HG03175 (cell line): Measurements from ENCODE around the gene SMG7.
A peak's percentile ranks its signal among the peaks of the same experiment; 100 is the strongest.

Experiments
- ATAC-seq: cut with Tn5 transposase; IDR thresholded peaks from one replicate; pipeline ENCODE4 v1.9.1; 2021; ENCODE audit warnings: mild to moderate bottlenecking, moderate library complexity; ENCODE audit not compliant: unreplicated experiment

Gene SMG7

DNA sequence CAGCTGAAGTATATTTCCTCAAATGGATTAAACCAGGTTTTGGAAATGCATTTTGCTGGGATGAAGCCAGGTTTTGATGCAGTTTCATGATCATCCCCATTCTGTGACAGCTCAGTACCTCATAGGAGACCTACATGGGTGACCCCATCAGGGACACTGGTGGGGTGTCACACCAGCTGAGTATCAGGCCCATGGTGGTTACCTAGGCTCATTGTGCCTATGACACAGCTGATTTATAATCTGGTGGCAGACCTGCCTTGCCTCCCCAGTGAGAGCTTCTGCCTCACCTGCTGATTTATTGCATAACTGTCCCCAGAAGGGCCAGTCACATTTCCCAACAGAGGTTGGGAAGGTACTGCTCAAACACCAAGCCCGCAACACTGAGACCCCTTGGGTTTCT, 114.2 kb downstream of the SMG7 start:
- no peak for ATAC-seq

DNA sequence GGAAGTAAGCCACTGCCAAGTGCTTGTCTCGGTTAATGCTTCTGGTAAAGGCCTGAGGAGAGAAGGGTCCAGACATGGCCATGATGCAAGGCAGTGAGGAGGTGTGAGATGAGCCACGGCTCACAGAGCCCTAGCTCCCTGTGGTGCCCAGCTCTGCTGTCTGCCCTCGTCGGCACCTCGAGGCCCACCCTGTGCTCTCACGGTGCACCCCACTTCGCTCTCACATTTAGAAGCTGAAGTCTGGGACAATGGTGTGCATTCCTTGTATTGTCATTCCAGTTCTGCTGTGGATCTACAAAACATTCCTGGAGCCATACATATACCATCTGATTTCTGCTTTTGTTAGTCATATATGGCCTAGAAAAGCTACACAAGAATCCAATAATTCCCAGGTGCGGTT, 114.6 kb downstream of the SMG7 start:
- no peak for ATAC-seq

DNA sequence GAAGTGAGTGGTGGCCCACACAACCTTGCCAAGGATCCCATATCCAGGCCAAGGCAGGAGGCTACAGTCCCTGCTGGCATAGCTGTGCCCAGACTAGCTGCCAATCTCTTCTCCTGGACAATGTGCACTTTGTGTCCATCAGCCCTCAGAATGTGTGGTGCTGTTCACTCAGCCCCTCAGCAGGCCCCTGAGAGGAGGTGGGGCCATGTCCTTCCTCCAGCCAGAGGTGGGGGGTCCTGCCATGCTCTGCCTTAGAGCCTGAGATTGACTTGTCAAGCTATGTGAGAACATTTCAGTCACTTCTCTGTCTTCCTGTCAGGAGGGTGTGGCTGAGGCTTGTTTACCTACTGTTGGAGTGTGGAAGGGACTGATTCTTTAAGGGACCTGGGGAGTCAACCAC, 116.5 kb downstream of the SMG7 start:
- no peak for ATAC-seq

- no peak for ATAC-seq
Observed at GRCh38 chr1:183589384-183589783, 117.1 kb downstream of the SMG7 start.

DNA sequence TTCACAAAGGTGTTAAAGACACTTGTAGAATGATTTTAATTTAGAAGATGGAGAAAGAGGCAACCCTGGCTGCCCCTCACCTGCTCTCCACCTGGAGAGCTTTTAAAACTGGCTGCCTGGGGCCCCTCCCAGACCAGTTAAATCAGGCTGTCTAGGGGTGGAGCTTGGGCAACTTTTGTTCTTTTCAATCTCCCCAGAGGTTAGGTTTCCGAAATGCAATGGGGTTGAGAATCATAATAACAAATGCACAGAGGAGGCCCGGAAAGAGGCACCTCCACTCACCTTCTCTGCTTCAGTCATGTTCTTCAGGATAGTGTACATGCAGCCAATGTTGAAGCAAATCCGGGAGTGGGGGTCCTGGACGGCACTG, 117.6 kb downstream of the SMG7 start:
- peak; percentile 19 for ATAC-seq

DNA sequence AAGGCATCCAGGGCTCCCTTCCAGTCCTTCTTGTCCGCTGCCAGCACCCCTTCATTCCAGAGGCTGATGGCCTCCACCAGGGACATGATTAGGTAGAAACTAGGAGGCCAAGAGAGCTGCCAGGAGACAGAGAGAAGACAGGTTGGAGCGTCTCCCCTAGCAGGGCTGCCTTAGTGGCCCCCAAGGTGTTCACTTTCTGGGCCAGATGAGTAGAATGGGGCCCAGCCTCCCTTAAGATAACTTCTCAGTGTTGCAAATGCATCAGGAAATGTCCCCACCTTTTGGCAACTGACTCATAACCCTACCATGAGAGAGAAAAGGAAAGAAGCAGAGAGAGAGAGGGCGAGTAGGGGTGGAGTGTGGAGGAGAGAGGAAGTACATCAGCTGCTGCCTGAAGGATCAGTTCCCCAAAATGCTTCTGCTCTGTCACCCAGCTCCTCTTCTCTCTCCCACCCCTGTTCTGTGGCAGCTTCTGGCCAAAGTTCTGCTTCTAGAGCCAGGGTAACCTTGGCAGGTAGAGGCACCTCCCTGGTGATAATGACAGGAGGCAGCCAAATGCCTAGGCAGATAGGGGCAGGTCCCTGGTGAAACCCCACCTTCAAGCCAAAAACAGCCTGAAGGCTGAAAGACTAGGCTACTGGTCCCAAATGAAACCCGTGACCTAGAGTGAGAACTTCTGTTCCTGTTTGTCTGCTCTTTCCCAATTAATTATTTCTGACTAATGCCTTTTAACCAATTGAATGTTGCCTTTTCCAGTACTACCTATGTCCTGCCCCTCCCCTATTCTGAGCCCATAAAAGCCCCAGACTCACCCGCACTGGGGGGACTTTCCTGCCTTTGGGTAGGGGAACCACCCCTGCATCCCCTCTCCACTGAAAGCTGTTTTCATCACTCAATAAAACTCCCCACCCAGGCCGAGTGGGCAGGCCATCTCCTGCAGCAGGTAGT, 118.2 kb downstream of the SMG7 start, which contains the start of gene NCF2:
Gene NCF2 (minus strand): TSS at position 216 of the 948 bp plus-strand sequence. CDS start 130 bp downstream, at position 86.
- peak; percentile 83 for ATAC-seq

- no peak for ATAC-seq
Observed at GRCh38 chr1:183592733-183593132, 120.4 kb downstream of the SMG7 start.

GRCh38 chr1:183593356-183593755, 121.1 kb downstream of the SMG7 start:
- peak; percentile 55 for ATAC-seq

DNA sequence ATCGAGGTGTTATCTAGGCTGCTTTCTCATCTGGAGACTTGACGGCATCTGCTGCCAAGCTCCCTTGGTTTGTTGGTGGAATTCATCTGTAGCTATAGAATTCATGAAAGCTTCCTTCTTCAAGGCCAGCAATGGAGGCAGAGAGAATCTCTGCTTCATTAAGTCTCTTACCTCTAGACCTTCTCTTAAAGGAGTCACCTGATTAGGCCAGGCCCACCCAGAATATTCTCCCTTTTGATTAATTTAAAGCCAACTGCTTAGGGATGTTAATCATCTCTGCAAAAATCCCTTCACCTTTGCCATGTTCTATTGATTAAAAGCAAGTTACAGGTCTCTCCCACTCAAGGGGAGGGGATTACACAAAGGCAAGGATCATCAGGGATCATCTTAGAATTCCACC, 123.2 kb downstream of the SMG7 start:
- no peak for ATAC-seq

- ATAC-seq = no peak
Observed at GRCh38 chr1:183596500-183596899, 124.2 kb downstream of the SMG7 start.

DNA sequence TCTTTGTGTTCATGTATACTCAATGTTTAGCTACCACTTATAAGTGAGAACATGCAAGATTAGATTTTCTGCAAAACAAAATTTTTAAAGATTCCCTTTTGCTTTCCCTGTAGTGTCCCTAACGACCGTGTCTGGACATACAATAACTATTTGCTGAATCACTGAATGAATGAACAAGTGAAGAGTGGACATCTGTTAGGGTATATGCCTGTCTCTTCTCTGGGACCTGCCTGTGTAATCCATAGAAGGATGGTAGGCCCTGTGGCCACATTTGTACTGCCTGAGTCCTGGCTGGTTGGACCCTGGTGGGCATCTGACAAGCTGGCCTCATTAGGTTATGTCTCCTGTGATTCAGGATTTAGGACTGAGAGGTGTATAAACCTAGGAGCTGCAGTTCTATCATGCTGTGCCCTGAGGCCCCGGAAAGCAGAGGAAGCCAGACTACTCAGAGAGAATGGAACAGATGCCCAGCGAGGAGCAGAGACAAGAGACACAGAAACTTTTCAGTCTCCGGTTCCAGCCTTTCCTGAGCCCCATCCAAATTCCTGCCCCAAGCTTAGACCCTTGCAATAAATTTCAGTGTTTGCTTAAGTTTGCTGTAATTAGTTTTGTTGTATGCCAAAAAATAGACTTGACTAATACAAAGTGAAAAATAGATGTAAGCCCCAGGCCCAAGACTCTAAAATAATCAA, 125.5 kb downstream of the SMG7 start:
- no peak for ATAC-seq

- ATAC-seq = peak; percentile 72
Observed at GRCh38 chr1:183598386-183598785, 126.1 kb downstream of the SMG7 start.

DNA sequence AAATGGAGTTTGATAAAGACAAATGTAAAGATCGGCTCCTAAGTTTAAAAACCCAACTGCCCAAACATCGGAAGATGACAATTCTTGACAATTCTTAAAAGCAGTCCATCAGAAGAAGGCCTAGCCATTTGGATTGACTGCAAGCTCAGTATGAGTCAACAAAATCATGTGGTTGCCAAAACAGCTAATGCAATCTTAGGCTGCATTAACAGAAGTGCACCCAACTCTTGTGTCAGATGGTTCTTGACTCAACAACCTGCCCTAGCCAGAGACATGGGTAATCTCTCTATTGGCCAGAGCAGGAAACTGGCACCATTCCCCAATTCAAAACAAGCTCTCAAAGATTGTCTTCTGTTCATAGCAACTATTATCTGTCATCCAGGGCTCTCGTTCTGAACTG, 127.8 kb downstream of the SMG7 start:
- no peak for ATAC-seq

- ATAC-seq = no peak
Observed at GRCh38 chr1:183600634-183601033, 128.3 kb downstream of the SMG7 start.

DNA sequence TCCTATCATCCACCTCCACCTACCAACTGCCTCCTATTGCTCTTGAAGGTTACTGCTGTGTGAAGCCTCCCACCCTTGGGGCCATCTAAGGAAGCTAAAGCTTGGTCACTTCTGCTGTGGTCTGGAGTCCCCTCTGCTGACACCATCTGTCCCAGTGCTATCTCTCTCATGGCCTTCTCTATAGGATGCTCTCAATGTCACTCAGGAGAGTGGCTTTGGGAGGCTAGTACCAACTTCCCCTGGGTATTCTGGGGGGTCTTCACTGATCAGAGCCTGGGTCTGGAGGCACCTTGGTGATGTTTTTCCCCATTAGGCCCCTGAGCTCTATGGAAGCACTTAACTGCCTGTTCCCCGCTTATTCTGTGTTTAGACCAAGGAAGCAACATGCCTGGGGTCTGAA, 130.2 kb downstream of the SMG7 start:
- ATAC-seq = no peak
